Panc1 (cell line): ENCODE data around the gene NCOA3. TPM values are rescaled to one million over a fixed set of nuclear protein-coding genes. Genes with fewer than 3 reads are reported as not detected.
A peak's percentile ranks its signal among the peaks of the same experiment; 100 is the strongest.

Experiments
- ATAC-seq: fragments of 200-7000 bp; cut with Tn5 transposase; 2 replicates; pipeline ENCODE4 v1.9.1; 2020; ENCODE audit warnings: mild to moderate bottlenecking, moderate library complexity
- BruUV-seq: library from RNA; stranded (reverse); fragments of 400-500 nt; replicated peaks from 2 replicates; lab custom pipeline; 2021; lab: Mats Ljungman, UMichigan
- CTCF ChIA-PET: fragments of 300-600 bp; sonication (Branson Sonifier 250); formaldehyde crosslinking; loops from one replicate; lab custom pipeline; 2022; ENCODE audit warnings: antibody characterized with exemption; lab: Charles Lee
- POLR2A ChIA-PET: fragments of 300-600 bp; sonication (Branson Sonifier 250); formaldehyde crosslinking; loops from one replicate; lab custom pipeline; 2022; ENCODE audit warnings: antibody characterized with exemption; lab: Charles Lee
- DNase-seq: peaks from one replicate; pipeline ENCODE4 v3.0.0-alpha.2; 2010; ENCODE audit warnings: low read depth, low spot score
- H3K27ac ChIP-seq: 2 replicates; pipeline ENCODE4 v1.5.1; 2011; ENCODE audit warnings: mild to moderate bottlenecking, low read length, inconsistent platforms
- H3K27me3 ChIP-seq: fragments of 200-500 bp; sonication (Bioruptor generic); 2 replicates; pipeline ENCODE4 v1.6.0; 2014; ENCODE audit warnings: low read length, inconsistent platforms; ENCODE audit not compliant: control insufficient read depth, insufficient read depth
- H3K36me3 ChIP-seq: fragments of 200-500 bp; sonication (Bioruptor generic); 2 replicates; pipeline ENCODE4 v1.5.1; 2014; ENCODE audit warnings: inconsistent platforms, mild to moderate bottlenecking, low read length, moderate library complexity; ENCODE audit not compliant: control insufficient read depth, insufficient read depth
- H3K4me1 ChIP-seq: 2 replicates; pipeline ENCODE4 v1.5.1; 2011; ENCODE audit warnings: inconsistent platforms, mild to moderate bottlenecking, low read length, moderate library complexity; ENCODE audit not compliant: control insufficient read depth, insufficient read depth
- H3K4me3 ChIP-seq, 2 experiments: 2 replicates each; pipeline ENCODE4 v1.5.1; 2011 to 2012; ENCODE audit warnings: low read depth in 2 of 2, low read length in 2 of 2, mild to moderate bottlenecking in 2 of 2, inconsistent platforms in 1 of 2, moderate library complexity in 1 of 2
- H3K9me3 ChIP-seq: fragments of 200-500 bp; sonication (Bioruptor generic); 2 replicates; pipeline ENCODE4 v1.5.1; 2014; ENCODE audit warnings: low read depth, mild to moderate bottlenecking, inconsistent platforms, low read length, moderate library complexity; ENCODE audit not compliant: control insufficient read depth, insufficient read depth
- CTCF ChIP-seq: fragments of 450-650 bp; IDR thresholded peaks from 2 replicates; pipeline ENCODE4 v1.5.1; 2017; ENCODE audit warnings: mild to moderate bottlenecking
- POLR2AphosphoS5 ChIP-seq: IDR thresholded peaks from 2 replicates; pipeline ENCODE4 v1.6.1; 2012; ENCODE audit warnings: mild to moderate bottlenecking, low read depth, low read length, moderate library complexity
- SIN3A ChIP-seq: IDR thresholded peaks from 2 replicates; pipeline ENCODE4 v1.6.1; 2012; ENCODE audit warnings: low read depth, mild to moderate bottlenecking, low read length, moderate library complexity, borderline replicate concordance; ENCODE audit not compliant: insufficient read depth
- TCF7L2 ChIP-seq: IDR thresholded peaks from 2 replicates; pipeline ENCODE4 v1.6.1; 2011; ENCODE audit warnings: mild to moderate bottlenecking, low read depth, low read length, inconsistent platforms
- in situ Hi-C: cut with HindIII; loops from 2 replicates; pipeline ENCODE4 v1.10.0; 2016; ENCODE audit warnings: low sequenced_read_pairs, low pct_unique_long_range_greater_than_20kb
- intact Hi-C: fragments of 100-400 bp; cut with micrococcal nuclease; formaldehyde crosslinking; loops from one replicate; pipeline ENCODE4 v1.10.0; 2022; ENCODE audit not compliant: unreplicated experiment
- total RNA-seq: library from RNA; stranded (reverse); gene quantifications from one replicate; pipeline ENCODE4 v1.2.1, GENCODE V29; 2021; ENCODE audit not compliant: unreplicated experiment
- TF ChIP-seq, protein P1 (sequence below), 2 experiments: IDR thresholded peaks; 2 replicates each; pipeline ENCODE4 v1.6.1; 2011 to 2012; ENCODE audit warnings: low read depth in 2 of 2, control low read depth in 1 of 2, low read length in 1 of 2, mild to moderate bottlenecking in 1 of 2, moderate library complexity in 1 of 2; ENCODE audit not compliant: insufficient read depth in 1 of 2

Gene NCOA3
- total RNA-seq, 1 experiment from 2014 or later: 47.7 TPM

DNA sequence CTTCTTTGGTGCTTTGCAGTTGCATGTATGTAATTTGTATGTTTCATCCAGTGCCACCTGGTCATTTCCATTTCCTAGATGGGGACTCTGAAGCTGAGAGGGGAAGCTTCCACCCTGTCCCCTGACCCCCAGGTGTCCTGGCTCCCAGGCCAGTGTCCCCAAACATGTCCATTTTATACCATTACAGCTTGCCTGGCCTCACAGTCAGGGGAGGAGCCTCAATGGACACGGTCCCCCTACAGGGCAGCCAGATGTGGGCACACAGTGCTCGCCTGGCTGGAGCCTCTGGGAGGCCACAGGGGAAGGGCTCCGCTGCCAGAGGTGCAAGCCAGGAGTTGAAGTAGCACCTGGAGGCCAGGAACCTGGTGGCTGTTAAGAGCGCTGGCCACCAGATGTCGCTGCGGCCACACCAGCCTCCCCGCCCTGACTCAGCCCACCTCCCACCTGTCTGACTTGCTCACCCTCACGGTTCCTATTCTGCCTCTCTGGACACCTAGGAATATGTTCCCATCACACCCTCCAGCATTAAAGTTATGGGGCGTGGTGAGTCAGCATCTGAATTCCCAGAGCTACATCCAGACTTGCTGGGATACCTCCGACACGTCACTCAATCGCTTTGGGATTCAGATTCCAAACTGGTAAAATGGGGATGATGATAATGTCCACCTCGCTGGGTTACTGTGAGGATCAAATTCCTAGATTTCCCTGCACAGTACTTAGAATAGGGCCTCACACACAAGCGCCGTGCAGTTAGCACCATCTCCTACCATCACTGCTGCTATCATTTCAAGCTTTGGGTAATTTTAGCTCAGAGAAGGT, 176.2 kb downstream of the NCOA3 start:
- DNase-seq (peak; percentile 22), ATAC-seq (peak; percentile 88)
- BruUV-seq: no TSS peak
- Histone ChIP-seq H3K9me3 (no peaks in the 10 kb centered on the region), H3K36me3 (no peaks in the 10 kb centered on the region), H3K27ac (no peak overlapping the region), H3K4me1 (no peaks in the 10 kb centered on the region), H3K27me3 (no peaks in the 10 kb centered on the region), H3K4me3 (no peak overlapping the region)
- TF ChIP-seq POLR2AphosphoS5: no peak
- TF ChIP-seq SIN3A: no peak
- TF ChIP-seq CTCF: peak; percentile 95
- TF ChIP-seq, protein P1, sequence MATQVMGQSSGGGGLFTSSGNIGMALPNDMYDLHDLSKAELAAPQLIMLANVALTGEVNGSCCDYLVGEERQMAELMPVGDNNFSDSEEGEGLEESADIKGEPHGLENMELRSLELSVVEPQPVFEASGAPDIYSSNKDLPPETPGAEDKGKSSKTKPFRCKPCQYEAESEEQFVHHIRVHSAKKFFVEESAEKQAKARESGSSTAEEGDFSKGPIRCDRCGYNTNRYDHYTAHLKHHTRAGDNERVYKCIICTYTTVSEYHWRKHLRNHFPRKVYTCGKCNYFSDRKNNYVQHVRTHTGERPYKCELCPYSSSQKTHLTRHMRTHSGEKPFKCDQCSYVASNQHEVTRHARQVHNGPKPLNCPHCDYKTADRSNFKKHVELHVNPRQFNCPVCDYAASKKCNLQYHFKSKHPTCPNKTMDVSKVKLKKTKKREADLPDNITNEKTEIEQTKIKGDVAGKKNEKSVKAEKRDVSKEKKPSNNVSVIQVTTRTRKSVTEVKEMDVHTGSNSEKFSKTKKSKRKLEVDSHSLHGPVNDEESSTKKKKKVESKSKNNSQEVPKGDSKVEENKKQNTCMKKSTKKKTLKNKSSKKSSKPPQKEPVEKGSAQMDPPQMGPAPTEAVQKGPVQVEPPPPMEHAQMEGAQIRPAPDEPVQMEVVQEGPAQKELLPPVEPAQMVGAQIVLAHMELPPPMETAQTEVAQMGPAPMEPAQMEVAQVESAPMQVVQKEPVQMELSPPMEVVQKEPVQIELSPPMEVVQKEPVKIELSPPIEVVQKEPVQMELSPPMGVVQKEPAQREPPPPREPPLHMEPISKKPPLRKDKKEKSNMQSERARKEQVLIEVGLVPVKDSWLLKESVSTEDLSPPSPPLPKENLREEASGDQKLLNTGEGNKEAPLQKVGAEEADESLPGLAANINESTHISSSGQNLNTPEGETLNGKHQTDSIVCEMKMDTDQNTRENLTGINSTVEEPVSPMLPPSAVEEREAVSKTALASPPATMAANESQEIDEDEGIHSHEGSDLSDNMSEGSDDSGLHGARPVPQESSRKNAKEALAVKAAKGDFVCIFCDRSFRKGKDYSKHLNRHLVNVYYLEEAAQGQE (IDR thresholded peaks at IDR 0.05; ENCODE audit: insufficient read depth in 1 of 2, low read depth in 2 of 2, low read length in 1 of 2): no peak
- POLR2A ChIA-PET: interaction anchor here (0.6 kb wide), 1 partner anchor 15 kb away, joined by 5 read pairs; no protein-coding TSS in a partner anchor
- CTCF ChIA-PET: interaction anchor here (0.6 to 1.4 kb wide), 5 partner anchors 8 to 1209 kb away, joined by 3 to 7 read pairs (median 3); no protein-coding TSS in a partner anchor
- in situ Hi-C loops (no loop called here), intact Hi-C loops (loop anchor here (5.0 kb wide), 1 partner anchor 944 kb away; no protein-coding TSS in a partner anchor)

DNA sequence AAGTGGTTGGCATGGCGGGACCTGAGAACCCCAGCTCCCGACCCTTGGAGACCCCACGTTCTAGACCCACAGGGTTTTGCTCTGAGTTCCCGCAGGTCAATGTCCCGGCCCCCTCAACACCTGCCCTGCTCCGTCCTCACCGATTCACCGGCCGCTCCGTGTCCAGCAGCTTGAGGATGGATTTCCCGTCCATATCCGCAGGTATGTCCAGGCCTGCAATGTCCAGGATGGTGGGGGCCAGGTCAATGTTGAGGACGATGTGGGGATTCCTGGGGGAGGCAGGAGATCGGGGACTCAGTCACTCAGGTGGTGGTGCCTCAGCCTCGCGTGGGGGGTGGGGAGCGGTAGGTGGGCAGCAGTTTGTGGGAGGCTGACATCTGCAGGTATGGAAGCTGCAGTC, 176.8 kb downstream of the NCOA3 start:
- no TSS peak for BruUV-seq

More for the DNA sequence above, 176.8 kb downstream of the NCOA3 start:
- no peak overlapping the region for H3K27ac ChIP-seq
- no peak for DNase-seq
- CTCF ChIA-PET: interaction anchor here (0.6 to 1.4 kb wide), 3 partner anchors 9 to 942 kb away, joined by 3 to 7 read pairs (median 3); no protein-coding TSS in a partner anchor
- H3K36me3 ChIP-seq: no peaks in the 10 kb centered on the region
- intact Hi-C loops (loop anchor here (5.0 kb wide), 1 partner anchor 944 kb away; no protein-coding TSS in a partner anchor), in situ Hi-C loops (no loop called here)
- POLR2A ChIA-PET: no interaction called here
- no peak overlapping the region for H3K4me3 ChIP-seq
- H3K9me3 ChIP-seq: no peaks in the 10 kb centered on the region
- H3K4me1 ChIP-seq: no peaks in the 10 kb centered on the region
- ATAC-seq: no peak
- no peaks in the 10 kb centered on the region for H3K27me3 ChIP-seq
- no peak for TF ChIP-seq POLR2AphosphoS5
- TF ChIP-seq TCF7L2: no peak
- no peak for TF ChIP-seq CTCF
- TF ChIP-seq, protein P1 (IDR thresholded peaks at IDR 0.05; ENCODE audit: insufficient read depth in 1 of 2, low read depth in 2 of 2, low read length in 1 of 2): no peak
- no peak for TF ChIP-seq SIN3A
